ENCODE results near the gene KATNAL1. TPM values are rescaled to one million over a fixed set of nuclear protein-coding genes. Genes with fewer than 3 reads are reported as not detected.

The KATNAL1 gene
- total RNA-seq, 1 experiment from 2014 or later, result 11.2 TPM

GRCh38 chr13:30337061-30337610 is 29.8 kb upstream of the KATNAL1 start:
- H3T11ph ChIP-seq (ENCODE audit: low read length), result no peak overlapping the region
- no peaks in the 10 kb centered on the region for H3K23me2 ChIP-seq (ENCODE audit: insufficient read length, low read depth, low read length, poor library complexity, severe bottlenecking)
- H3K23ac ChIP-seq (ENCODE audit: insufficient read length, low read depth, low read length), result no peak overlapping the region
- no peaks in the 10 kb centered on the region for H3K79me1 ChIP-seq (ENCODE audit: insufficient read depth, low read depth, low read length, poor library complexity, severe bottlenecking)
- H2AFZ ChIP-seq (ENCODE audit: low read length), result no peak overlapping the region
- no peak overlapping the region for H2BK120ac ChIP-seq (ENCODE audit: low read depth, low read length, poor library complexity, severe bottlenecking)
- peak overlapping the region in 1 of 3 experiments; percentile 36; a peak in 1 of 7 replicates for H3K27ac Mint-ChIP-seq
- H3K36me3 Mint-ChIP-seq (ENCODE audit: insufficient read depth in 1 of 3, low read depth in 3 of 3), result no peaks in the 10 kb centered on the region; a peak in 1 of 7 replicates
- no peaks in the 10 kb centered on the region for H3K9me3 ChIP-seq (ENCODE audit: control insufficient read depth, low read depth, low read length)
- H3K27me3 Mint-ChIP-seq (ENCODE audit: low read depth), result peaks cover 1% of the 10 kb centered on the region
- no peak overlapping the region for H3K56ac ChIP-seq (ENCODE audit: insufficient read length, low read depth, low read length)
- no peak overlapping the region for H3K9ac ChIP-seq (ENCODE audit: extremely low read depth, insufficient read length, low read length)
- H2BK5ac ChIP-seq (ENCODE audit: insufficient read length, low read length), result no peak overlapping the region
- no peak overlapping the region for H3K18ac ChIP-seq (ENCODE audit: insufficient read length, low read depth, low read length)
- H3K4ac ChIP-seq (ENCODE audit: low read depth, low read length), result no peak overlapping the region
- DNase-seq, result no peak
- no peak overlapping the region for H4K91ac ChIP-seq (ENCODE audit: insufficient read length, low read depth, low read length)
- H4K20me1 ChIP-seq (ENCODE audit: control insufficient read depth, insufficient read depth, insufficient read length), result no peaks in the 10 kb centered on the region
- no peak overlapping the region for H4K5ac ChIP-seq (ENCODE audit: insufficient read length, low read depth, low read length)
- no peak overlapping the region for H2BK20ac ChIP-seq (ENCODE audit: low read depth, low read length, poor library complexity, severe bottlenecking)
- H3K79me2 ChIP-seq (ENCODE audit: insufficient read depth, low read length), result no peaks in the 10 kb centered on the region
- no peak overlapping the region for H3K4me3 Mint-ChIP-seq
- H3K4me1 Mint-ChIP-seq, result peaks cover 14 to 17% of the 10 kb centered on the region in 2 experiments
- no peak overlapping the region for H2AK5ac ChIP-seq (ENCODE audit: insufficient read length, low read length)
- H3K27ac ChIP-seq (ENCODE audit: insufficient read length, low read depth, low read length), result no peak overlapping the region
- no peak overlapping the region for H2BK12ac ChIP-seq (ENCODE audit: insufficient read length, low read depth, low read length)
- H3K4me1 ChIP-seq (ENCODE audit: insufficient read depth, low read length), result no peaks in the 10 kb centered on the region; the same call in 1 of the 2 replicates
- no peak overlapping the region for H4K8ac ChIP-seq (replicated peaks; ENCODE audit: insufficient read length, low read depth, low read length)
- no peak overlapping the region for H3K4me2 ChIP-seq (ENCODE audit: insufficient read depth, insufficient read length, low read length)
- no peak overlapping the region for H2BK15ac ChIP-seq (ENCODE audit: low read depth, low read length)
- H3K9me3 Mint-ChIP-seq, result no peaks in the 10 kb centered on the region
- WGBS (ENCODE audit: extremely low coverage, insufficient read length, low lambda C conversion rate), result no CpG with 5 or more reads among the region's 6 CpGs
- no peak for TF ChIP-seq CTCF (conservative IDR thresholded peaks at IDR 0.05)
- H3K27me3 ChIP-seq (ENCODE audit: insufficient read depth, low read length), result no peaks in the 10 kb centered on the region
- H3K14ac ChIP-seq (ENCODE audit: insufficient read depth, low read length), result no peak overlapping the region
